NCI-H2227 (cell line): ENCODE data around the gene OR2T29.
"Not testable (repeated sequence)": the region's sequence is repeated elsewhere in the genome, so short reads cannot be mapped to it uniquely, and the experiment has no call there.

Experiments used
- DNase-seq: peaks from one replicate; lab custom pipeline; 2025; ENCODE audit not compliant: unreplicated experiment; lab: John Stamatoyannopoulos, UW

The OR2T29 gene, protein sequence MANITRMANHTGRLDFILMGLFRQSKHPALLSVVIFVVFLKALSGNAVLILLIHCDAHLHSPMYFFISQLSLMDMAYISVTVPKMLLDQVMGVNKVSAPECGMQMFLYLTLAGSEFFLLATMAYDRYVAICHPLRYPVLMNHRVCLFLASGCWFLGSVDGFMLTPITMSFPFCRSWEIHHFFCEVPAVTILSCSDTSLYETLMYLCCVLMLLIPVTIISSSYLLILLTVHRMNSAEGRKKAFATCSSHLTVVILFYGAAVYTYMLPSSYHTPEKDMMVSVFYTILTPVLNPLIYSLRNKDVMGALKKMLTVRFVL

DNA sequence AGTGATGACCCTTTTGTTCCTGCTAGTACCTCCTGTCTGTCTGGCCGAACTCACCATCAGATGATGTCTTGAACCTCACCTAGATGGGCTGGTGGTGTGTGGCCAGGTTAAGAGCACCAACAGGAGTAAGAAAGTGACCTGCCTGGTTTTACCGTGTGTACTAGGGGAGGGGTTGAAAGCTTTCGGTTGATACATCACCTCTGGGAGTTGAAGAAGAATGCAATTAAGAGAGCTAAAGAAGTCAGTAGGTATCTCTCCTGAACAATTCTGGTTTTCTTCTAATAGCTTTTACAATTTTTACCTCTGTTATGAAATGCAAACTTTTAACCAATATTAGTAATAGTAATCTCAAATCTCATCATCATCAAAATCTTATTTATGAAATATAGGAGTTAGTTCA lies at the start of gene OR2T29:
Gene OR2T29, minus strand, starts transcription at position 101 of the 400 bp plus-strand sequence. CDS start 3,281 bp downstream, outside the sequence.
- not testable (repeated sequence) for DNase-seq

DNA sequence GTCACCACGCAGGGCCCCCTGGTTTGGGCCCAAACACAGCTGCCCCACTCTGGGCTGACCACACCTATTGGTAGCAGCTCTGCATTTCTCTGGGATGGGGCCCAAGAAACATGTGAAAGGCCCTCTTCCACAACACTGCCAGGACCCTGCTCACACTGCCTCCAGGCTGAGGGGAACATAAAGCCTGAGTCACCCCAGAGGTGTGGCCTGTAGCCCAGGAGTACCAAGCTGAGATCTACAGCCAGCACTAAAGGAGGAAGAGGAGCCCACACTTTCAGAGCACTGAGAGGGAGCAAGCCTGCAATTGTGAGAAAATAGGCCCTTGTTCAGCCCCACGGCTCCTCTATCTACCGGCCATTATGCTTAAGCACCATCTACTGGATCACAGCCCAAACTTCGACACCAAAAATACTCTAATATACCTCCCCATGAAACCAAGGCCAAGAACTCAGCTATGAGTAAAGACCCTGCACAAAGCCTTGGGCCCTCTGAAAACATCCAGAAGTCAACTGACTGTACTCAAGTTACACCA lies 49.4 kb upstream of the OR2T29 start:
- no peak for DNase-seq

DNA sequence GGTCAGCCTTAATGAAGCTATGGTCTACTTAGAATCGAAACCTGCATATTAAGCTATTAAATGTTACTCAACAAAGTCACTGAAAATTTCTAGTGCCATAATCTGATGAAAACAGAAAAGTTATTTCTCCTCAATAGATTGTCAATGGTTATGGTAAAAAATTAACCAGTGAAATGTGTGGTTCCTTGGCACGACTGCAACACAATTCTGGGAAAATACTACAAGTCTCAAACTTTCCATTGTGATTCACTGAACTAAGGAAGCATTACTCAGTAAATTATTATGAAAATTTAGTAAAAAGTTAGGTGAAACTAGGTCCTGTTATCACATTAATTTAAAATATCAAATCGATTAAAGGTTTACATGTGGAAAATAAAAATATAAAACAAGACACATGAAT lies 47.7 kb upstream of the OR2T29 start:
- no peak for DNase-seq

DNA sequence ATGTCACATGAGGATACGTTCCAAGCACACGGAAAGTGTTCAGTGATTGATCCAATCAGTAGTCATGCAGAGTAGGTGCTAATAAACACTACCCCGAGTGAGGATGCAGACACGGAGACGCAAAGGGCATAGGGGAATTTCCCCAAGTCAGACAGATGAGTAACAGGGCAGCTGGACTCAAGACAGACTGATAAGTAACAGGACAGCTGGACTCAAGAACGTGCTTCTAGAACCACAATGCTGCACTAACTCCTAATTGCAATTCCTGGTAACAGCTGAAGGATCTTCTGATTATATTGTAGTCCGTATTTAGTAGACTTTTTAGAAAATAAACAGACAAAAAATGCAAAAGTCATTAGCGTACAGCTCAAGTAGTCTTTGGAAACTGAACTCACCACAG lies 36.8 kb upstream of the OR2T29 start:
- no peak for DNase-seq

DNA sequence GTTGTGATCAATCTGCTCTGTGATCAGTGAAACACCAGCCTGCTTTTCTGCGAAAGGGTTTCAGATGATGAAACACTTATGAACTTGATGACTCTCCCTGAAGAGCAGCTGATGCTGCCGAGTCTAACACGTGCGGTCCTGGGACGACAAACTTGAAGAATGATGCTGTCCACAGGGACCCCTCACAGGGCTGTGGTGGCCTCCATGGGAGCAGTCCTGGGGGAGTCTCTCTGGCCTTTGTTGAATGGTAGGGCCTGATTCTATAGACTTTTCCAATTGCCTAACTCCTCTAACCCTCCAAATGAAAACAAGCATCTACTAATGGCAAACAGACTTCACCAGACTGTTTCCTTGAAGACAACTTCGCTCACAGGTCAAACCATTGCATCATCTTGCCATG lies 35.0 kb upstream of the OR2T29 start, which contains the start of gene OR2T10:
Gene OR2T10, minus strand, starts transcription at position 112 of the 400 bp plus-strand sequence. CDS start 3,932 bp downstream, outside the sequence.
- no peak for DNase-seq

DNA sequence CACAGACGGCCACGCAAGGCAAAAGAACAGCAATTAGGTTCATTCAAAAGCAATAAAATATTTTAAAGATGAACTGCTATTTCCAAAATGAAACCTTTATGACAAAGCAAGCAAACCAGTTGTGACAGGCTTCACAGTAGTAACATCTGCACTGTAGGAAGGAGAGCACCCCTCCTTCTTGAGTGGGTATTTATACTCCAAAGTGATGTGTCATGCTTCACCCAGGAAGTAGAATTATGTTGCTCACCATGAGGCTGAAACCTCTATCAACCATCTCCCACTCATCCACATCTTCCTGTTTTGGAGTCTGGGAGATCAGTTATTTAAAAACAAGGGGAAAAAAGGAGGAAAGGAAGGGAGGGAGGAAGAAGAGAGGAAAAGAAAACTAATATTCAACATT lies 34.0 kb upstream of the OR2T29 start:
- DNase-seq: no peak

DNA sequence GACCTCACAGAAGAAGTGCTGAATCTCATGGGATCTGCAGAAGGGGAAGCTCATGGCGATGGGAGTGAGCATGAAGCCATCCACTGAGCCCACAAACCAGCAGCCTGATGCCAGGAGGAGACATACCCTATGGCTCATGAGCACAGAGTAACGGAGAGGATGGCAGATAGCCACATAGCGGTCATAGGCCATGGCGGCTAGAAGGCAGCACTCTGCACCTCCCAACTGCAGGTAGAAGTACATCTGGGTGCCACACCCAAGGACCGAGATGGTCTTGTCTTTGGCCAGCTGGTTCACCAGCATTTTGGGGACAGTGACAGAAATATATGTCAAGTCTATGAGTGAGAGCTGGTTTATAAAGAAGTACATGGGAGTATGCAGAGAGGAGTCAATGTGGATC lies 30.7 kb upstream of the OR2T29 start:
- DNase-seq: no peak

DNA sequence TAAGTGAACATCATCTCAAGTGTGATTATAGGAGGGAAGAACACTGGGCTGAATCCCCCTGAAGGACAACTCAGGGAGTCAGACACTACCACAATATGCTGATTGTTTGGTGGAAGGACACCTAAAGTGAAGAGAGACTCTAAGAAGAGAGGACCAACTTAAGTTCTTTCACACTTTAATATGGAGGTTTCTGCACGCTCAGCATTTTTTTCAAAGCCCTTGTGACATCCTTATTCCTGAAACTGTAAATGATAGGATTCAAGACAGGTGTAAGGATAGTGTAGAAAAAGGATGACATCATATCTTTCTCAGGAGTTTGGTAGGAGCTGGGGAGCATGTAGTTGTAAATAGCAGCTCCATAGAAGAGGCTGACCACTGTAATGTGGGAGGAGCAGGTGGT lies 30.1 kb upstream of the OR2T29 start:
- no peak for DNase-seq

DNA sequence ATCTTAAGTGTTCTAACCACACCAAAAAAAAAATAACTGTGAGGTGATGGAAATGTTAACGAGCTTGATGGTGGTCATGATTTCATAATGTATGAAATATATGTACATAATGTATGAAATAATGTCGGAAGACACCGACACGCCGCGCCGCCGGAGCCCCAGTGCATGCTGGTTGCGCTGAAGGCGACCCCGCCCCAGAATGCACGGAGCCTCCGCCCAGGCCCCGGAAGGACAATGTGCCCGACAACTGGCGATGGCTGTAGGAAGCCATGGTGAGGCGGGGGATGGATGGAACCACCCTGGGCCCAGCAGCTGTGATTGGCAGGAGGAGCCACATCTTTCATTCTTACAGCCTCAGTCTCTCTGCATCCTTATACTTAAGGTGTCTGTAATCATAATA lies 27.5 kb upstream of the OR2T29 start:
- peak; percentile 3 for DNase-seq

DNA sequence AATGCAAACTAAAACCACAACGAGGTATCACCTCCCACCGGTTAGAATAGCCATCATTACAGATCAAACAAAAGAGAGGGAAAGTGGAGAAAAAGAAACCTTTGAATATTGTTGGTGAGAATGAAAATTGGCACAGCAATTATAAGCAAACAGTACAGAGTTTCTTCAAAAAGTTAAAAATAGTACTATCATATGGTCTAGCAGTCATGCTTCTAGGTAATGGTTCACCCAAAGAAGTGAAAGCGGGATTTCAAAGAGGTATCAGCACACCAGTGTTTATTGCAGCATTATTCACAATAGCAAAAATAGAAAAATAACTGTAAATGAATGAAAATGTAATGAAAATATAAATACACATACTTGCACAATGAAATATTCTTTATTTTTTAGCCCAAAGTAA lies 26.8 kb upstream of the OR2T29 start:
- DNase-seq: no peak

DNA sequence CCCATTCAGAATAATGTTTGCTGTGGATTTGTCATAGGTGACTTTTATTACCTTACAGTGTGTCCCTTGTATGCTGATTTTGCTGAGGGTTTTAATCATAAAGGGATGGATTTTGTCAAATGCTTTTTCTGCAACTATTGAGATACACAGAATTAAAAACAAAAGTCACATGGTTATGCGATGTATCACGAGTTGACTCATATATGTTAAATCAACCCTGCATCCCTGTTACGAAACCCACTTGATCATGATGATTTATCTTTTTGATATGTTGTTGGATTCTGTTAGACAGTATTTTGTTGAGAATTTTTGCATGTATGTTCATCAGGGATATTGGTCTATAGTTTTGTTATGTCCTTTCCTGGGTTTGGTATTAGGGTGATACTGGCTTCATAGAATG lies 22.7 kb upstream of the OR2T29 start:
- no peak for DNase-seq

DNA sequence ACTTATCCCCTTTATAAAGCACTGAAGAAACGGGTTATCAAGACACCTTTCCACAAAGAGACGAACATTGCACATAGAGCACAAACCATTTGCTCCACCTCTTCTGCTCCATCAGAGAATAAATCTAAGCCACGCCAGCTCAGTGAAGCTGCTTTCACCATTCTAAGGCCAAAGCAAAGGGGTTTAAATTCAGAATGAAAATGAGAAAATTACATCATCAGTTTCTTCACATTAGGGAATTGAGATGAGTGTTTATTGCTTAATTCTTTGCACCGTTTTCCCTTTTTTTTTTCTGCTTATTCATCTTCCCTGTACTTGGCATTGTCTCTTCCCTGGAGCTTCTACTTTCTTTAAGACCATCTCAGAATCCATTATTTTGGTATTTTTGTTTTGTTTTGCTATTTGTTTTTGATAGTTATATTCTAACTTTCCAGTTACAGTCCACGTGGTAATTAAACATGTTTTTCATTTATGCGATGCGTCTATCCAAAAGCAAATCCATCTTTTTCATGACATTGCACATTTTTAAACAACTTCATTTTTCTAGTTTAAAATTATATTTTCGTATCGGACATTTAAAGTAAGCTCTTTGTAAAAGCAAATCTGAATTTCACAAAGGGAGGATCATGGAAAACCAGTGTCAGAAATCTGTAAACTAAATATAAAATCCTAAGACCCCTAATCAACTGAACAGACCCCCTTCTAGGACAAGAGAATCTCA lies 13.8 kb upstream of the OR2T29 start:
- no peak for DNase-seq

DNA sequence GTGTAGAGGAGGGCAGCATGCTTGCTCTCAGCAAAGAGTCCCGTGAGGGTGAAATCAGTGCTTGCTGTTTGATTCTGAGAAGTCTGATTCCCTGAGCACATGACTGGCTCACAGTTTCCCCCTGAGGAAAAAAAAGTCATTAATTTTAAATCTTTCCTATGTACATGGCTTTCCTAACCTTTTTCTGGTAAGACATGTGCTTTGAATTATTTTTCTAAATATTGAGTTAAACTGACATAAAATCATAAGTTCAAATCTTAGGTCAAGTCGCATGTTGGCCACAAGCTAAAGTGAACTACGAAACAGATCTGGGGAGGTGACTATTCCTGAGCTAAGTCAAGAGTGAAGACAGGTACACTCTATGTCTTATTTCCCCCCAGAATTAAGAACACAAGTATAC lies 12.1 kb upstream of the OR2T29 start, which contains the start of gene OR2T34:
Gene OR2T34, minus strand, starts transcription at position 101 of the 400 bp plus-strand sequence. Its CDS starts 0 bp downstream, at position 101.
- not testable (repeated sequence) for DNase-seq

DNA sequence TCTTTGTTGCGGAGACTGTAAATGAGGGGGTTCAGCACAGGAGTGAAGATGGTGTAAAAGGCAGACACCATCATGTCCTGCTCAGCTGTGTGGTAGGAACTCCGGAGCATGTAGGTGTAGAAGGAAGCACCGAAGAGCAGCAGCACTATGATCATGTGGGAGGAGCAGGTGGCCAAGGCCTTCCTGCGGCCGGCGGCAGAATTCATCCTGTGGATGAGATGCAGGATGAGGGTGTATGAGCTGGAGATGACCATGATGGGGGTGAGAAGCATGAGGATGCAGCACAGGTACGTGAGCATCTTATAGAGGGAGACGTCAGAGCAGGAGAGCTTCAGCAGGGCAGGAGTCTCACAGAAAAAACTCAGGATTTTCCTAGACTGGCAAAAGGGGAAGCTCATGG lies 11.3 kb upstream of the OR2T29 start:
- not testable (repeated sequence) for DNase-seq

DNA sequence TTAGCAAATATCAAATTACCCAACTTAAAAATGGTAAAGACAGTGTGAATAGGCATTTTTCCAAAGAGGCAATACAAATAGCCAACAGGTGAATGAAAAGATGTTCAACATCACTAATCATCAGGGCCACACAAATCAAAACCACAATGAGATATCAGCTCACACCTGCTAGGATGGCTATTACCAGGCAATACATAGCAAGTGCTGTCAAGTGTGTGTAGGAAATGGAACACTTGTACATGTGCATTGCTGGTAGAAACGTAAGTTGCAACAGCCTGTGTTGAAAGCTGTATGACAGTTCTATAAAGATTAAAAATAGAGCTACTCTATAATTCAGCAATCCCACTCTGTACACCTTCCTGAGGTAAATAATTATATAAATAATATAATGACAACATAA lies 9.5 kb upstream of the OR2T29 start:
- DNase-seq: not testable (repeated sequence)

DNA sequence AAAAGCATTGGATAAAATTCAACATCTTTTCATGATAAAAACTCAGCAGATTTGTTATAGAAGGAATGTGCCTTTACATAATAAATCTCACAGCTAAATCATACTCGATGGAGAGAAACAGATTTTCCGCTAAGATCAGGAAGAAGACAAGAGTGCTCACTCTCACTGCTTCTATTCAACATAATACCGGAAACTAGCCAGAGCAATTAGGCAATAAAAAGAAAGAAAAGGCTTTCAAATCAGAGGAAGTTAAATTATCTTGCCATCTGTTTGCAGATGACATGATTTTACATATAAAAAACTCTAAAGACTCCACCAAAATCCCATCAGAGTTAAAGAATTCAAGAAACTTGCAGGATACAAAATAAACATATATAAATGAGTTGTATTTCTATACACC lies 8.2 kb upstream of the OR2T29 start:
- not testable (repeated sequence) for DNase-seq

DNA sequence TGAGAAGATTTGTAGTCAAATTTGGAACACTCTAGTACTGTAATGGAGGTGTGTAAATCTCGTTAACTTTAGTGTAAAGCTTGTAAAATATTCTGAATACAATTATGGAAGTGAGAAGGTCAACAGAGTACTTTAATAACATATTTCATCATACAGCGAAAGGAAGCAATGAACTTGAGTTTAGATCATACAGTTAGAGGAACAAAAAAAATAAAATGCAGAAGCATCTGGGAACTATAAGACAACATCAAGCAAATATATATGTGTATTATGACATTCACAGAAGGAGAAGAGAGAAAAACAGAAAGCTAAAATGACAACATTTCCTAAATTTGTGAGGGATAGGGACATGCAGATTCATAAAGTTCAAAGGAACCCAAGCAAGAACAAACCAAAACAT lies 6.5 kb upstream of the OR2T29 start:
- not testable (repeated sequence) for DNase-seq

DNA sequence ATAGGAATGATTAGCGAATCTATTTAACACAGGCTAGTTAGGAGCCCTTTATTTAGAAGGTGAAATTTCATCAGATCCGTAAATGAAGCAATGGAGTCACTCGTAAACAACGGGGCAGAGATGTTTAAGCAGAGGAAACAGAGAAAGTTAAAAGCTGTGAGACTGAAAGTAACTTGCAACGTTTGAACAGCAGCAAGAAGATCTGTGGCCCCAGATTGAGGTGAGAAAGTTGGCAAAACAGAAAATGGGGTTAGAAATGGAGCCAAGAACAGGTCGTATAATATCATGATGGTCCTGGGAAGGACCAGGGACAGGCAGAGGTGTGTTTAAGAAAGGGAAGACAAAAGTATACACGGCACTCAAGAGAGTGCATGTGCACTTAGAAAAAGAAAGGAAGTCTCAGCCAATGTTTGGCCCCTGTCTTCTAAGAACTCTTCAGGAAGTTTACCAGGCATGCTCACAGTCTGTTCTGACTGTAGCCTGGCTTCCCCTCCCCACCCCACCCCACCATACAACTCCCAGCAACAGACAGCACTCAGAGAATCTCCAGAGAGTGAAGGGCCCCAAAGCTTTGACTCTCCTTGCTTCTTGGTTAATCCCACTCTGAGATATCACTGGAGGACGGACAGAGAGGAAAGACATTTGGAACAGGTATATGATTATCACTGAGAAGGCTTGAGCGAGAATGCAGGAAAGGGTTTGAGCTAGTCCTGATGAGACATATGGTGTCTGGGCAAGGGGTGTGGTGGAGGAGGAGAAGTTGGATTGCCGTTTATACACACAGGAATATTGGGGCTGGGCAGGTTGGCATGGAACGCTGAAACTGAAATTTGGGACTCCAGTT lies 3.2 kb upstream of the OR2T29 start:
- DNase-seq: not testable (repeated sequence)

DNA sequence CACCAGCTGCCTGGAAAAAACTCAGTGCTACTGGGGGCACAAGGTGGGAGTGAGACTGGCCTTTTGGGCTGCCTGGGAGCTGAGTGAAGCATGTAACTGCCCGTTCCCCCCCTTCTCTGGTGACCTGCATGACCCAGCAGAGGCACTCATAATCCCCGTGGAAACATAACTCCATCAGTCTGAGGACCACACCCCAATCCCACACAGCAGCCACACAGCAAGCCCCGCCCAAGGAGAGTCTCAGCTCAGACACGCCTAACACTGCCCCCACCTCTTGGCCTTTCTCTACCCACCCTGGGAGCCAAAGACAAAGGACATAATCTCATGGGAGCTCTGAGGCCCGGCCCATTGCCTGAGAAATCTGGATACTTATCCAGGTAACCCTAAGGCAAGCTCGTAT lies 11.5 kb downstream of the OR2T29 start:
- not testable (repeated sequence) for DNase-seq

DNA sequence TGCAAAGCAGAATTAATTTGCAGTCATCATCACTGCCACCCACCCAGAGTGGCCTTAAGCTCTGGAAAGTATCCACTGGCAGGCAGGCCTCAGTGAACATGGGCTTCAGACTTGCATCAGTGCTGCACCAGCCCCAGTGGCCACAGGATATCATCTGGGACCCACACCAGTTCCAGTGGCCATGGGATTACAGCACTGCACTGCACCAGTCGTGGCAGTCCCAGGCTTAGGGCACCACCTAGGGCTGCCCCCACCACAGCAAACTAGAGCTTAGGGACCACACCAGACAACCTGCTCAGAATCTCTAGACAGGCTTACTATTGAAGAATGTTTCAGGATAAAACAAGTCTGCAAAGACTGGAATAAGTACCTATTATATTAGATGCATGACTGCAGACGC lies 15.2 kb downstream of the OR2T29 start:
- DNase-seq: not testable (repeated sequence)

DNA sequence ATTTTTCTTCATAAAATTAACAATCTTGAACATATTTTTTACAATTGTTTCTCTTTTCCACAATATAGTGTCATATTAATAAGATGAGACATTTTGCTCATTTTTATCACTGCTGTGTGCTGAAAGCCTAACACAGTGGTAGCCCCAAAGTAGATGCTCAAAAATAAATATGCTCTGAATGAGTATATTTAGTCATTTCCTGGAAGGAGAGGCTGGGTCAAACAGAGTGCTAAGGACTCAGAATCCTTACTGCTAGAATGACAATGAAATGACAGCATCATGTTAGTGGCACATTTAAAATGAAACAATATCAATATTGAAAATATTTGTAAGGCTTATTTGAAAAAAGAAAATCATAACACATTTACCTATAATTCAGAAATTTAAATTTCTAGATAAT lies 25.1 kb downstream of the OR2T29 start:
- DNase-seq: not testable (repeated sequence)
